OCI-LY3 (cell line): ENCODE measurements around the gene CLCF1.

ENCODE experiments used
- H2AFZ ChIP-seq: fragments of 200-600, 300-600 bp; shearing (Covaris generic); 2 replicates; pipeline ENCODE4 v1.6.0; 2014; ENCODE audit warnings: antibody characterized with exemption, low read depth, low read length
- H3K27ac ChIP-seq: fragments of 200-600, 300-600 bp; sonication (generic); 2 replicates; pipeline ENCODE4 v1.5.1; 2014; ENCODE audit warnings: mild to moderate bottlenecking, low read length, moderate library complexity, mixed read lengths
- H3K27me3 ChIP-seq: fragments of 200-600, 300-600 bp; sonication (generic); 2 replicates; pipeline ENCODE4 v1.6.1; 2014; ENCODE audit warnings: low read depth, low read length, mixed read lengths
- H3K36me3 ChIP-seq: fragments of 200-600, 300-600 bp; sonication (generic); replicated peaks from 2 replicates; pipeline ENCODE3; 2014; ENCODE audit warnings: low read depth, low read length, mixed read lengths
- H3K4me1 ChIP-seq: fragments of 300-600, 200-600 bp; sonication (generic); 2 replicates; pipeline ENCODE4 v1.6.1; 2014; ENCODE audit warnings: low read length, mixed read lengths
- H3K4me2 ChIP-seq: fragments of 200-600, 300-600 bp; sonication (generic); 2 replicates; pipeline ENCODE4 v1.6.1; 2014; ENCODE audit warnings: low read length, mixed read lengths
- H3K4me3 ChIP-seq: fragments of 300-600, 200-600 bp; sonication (generic); 2 replicates; pipeline ENCODE4 v1.5.1; 2014; ENCODE audit warnings: antibody characterized with exemption, mild to moderate bottlenecking, low read length, moderate library complexity
- H3K79me2 ChIP-seq: fragments of 300-600, 200-600 bp; shearing (Covaris generic); 2 replicates; pipeline ENCODE4 v1.6.1; 2014; ENCODE audit warnings: mild to moderate bottlenecking, low read length, mixed read lengths
- H3K9ac ChIP-seq: fragments of 300-600, 200-600 bp; shearing (Covaris generic); 2 replicates; pipeline ENCODE4 v1.6.0; 2014; ENCODE audit warnings: mild to moderate bottlenecking, low read length, moderate library complexity
- H3K9me3 ChIP-seq: fragments of 200-600, 300-600 bp; shearing (Covaris generic); 2 replicates; pipeline ENCODE4 v1.6.1; 2014; ENCODE audit warnings: low read length, mixed read lengths; ENCODE audit not compliant: insufficient read depth
- H4K20me1 ChIP-seq: fragments of 200-600, 300-600 bp; sonication (generic); 2 replicates; pipeline ENCODE4 v1.6.1; 2016; ENCODE audit warnings: low read length, mixed read lengths; ENCODE audit not compliant: insufficient read depth
- CTCF ChIP-seq: fragments of 200-600, 300-600 bp; sonication (generic); IDR thresholded peaks from 2 replicates; pipeline ENCODE4 v1.5.1; 2014; ENCODE audit warnings: antibody characterized with exemption, low read length, low read depth
- EZH2phosphoT487 ChIP-seq: fragments of 200-600 bp; shearing (Covaris generic); IDR thresholded peaks from 2 replicates; pipeline ENCODE4 v1.6.1; 2018; ENCODE audit warnings: antibody characterized with exemption, mixed run types, low read depth

Gene CLCF1

DNA sequence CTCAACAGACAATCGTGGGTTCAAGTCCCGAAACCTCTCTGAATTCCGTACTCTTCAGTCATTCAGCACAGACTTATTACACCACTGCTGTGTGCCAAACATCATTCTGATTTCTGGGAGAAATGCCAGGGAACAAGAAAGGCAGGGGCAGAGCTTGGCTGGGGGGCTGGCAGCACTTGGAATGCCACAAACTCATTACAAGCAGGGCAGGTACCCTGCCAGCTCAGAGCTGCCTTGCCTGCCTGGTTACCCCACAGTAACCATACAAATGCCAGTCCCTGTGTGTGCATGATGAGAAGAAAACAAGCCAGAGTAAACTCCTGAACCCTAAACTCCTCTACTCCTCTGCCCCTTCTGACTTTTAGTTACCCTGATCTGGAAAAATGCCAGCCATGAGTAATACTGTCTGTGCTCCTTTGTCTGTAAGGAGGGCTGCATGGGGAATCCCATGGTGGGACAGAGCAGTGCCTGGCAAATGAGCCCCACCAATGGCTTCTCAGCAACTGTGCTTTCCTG, 11.5 kb upstream of the CLCF1 start:
- Histone ChIP-seq H3K4me1 (peaks cover 30% of the 10 kb centered on the region), H3K4me2 (no peak overlapping the region), H3K36me3 (no peaks in the 10 kb centered on the region), H4K20me1 (no peaks in the 10 kb centered on the region), H2AFZ (no peak overlapping the region), H3K27ac (no peak overlapping the region), H3K4me3 (no peak overlapping the region), H3K9me3 (no peaks in the 10 kb centered on the region), H3K27me3 (peaks cover 18% of the 10 kb centered on the region), H3K79me2 (no peaks in the 10 kb centered on the region), H3K9ac (no peak overlapping the region)
- TF ChIP-seq CTCF: no peak
- TF ChIP-seq EZH2phosphoT487: no peak

- Histone ChIP-seq H3K36me3 (no peaks in the 10 kb centered on the region), H3K9me3 (no peaks in the 10 kb centered on the region), H3K4me3 (no peak overlapping the region), H2AFZ (peak overlapping the region; percentile 10; the same call in 1 of the 2 replicates), H3K27ac (no peak overlapping the region), H3K4me2 (peak overlapping the region; percentile 35), H3K9ac (peak overlapping the region; percentile 12; the same call in 1 of the 2 replicates), H3K27me3 (peaks cover 18% of the 10 kb centered on the region), H3K4me1 (peaks cover 30% of the 10 kb centered on the region), H4K20me1 (no peaks in the 10 kb centered on the region), H3K79me2 (no peaks in the 10 kb centered on the region)
- TF ChIP-seq CTCF: peak; percentile 99
- no peak for TF ChIP-seq EZH2phosphoT487
Measured at GRCh38 chr11:67382276-67383136, 9.1 kb upstream of the CLCF1 start.

DNA sequence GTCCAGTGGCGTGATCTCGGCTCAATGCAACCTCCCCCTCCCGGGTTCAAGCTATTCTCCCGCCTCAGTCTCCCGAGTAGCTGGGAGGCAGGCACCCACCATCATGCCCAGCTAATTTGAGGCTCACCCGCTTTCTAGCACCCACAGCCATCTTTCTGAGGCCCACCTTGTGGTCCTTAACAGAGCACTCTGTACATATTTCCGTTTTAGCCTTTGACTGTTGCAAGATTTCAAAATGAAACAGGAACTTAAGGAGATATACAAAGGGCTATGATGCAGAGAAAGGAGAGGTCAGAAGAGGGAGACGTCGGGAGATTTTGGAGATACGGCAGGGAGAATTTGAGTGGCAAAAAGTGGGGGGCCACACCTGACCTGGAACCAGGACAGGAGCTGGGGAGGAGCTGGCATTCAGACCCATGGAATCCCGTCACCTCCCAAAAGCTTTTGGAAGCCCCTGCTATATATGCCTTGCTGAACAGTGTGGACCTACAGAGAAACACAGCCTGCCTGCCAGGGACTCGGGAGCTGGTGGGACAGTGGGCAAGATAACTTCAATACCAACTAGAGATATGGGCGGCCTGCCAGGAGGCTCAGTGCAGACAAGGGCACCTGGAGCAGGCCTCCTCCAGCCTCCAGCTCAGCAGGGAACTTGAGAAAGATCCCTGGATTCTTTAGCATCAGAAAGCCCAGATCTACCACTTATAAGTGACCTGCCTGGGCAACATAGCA, 8.0 kb upstream of the CLCF1 start:
- H3K27ac ChIP-seq: peak overlapping the region; percentile 76
- H3K4me2 ChIP-seq: peak overlapping the region; percentile 67
- peak overlapping the region; percentile 69 for H3K9ac ChIP-seq
- H3K79me2 ChIP-seq: no peaks in the 10 kb centered on the region
- no peaks in the 10 kb centered on the region for H3K9me3 ChIP-seq
- peaks cover 25% of the 10 kb centered on the region for H3K27me3 ChIP-seq
- peak overlapping the region; percentile 61 for H3K4me3 ChIP-seq
- H4K20me1 ChIP-seq: no peaks in the 10 kb centered on the region
- peak; percentile 21; the same call in 1 of the 2 replicates for TF ChIP-seq CTCF
- TF ChIP-seq EZH2phosphoT487: no peak
- H3K36me3 ChIP-seq: no peaks in the 10 kb centered on the region
- H2AFZ ChIP-seq: peak overlapping the region; percentile 61
- peaks cover 21% of the 10 kb centered on the region for H3K4me1 ChIP-seq
